GM18507 (cell line): Measurements from ENCODE around the gene LDLRAD1.

Experiments
- DNase-seq: peaks from one replicate; pipeline ENCODE4 v3.0.0; 2011; ENCODE audit warnings: low read depth; ENCODE audit not compliant: insufficient read length; ENCODE audit errors: extremely low spot score
- FAIRE-seq: peaks from 2 replicates; lab custom pipeline; 2011; peaks lifted over from hg19 to GRCh38; lab: Jason Lieb, UNC

LDLRAD1 gene

DNA sequence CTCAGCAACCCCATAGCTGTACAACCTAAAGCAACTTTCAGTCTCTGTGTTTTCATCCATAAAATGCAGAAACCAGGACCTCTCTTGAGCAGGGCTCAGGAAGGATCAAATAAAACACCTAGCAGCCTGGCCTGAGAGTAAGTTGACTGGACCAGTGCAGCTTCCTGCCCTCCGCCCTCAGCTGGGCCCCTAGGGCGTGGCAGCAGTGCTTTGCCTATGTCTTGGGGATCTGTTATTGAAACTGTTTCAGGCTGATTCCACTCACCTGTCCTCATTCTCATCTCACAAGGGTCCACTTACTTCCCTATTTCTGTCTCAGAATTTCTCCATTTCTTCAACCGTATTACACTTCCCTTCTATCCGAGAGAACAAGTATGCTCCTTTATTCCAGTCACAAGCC lies 54.5 kb downstream of the LDLRAD1 start:
- DNase-seq = no peak
- no peak for FAIRE-seq

DNA sequence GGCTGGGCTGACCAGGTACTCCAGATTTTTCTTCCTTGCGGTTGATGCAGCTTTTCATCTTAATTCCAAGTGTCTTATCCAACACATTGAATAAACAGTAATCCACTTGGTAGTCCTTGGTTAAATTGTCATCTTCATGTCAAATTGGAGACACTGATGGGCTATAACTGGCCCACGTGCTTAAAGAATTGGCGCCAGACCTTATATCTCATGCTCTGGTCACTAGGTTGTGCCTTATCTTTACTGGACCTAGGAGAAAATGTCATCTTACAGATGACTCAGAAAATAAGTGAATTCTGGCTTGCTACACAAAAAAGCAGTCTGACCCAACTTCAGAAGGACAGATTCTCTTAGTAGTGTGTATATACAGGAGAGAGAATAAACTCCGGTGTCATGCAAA lies 55.6 kb downstream of the LDLRAD1 start:
- no peak for FAIRE-seq
- DNase-seq = no peak

DNA sequence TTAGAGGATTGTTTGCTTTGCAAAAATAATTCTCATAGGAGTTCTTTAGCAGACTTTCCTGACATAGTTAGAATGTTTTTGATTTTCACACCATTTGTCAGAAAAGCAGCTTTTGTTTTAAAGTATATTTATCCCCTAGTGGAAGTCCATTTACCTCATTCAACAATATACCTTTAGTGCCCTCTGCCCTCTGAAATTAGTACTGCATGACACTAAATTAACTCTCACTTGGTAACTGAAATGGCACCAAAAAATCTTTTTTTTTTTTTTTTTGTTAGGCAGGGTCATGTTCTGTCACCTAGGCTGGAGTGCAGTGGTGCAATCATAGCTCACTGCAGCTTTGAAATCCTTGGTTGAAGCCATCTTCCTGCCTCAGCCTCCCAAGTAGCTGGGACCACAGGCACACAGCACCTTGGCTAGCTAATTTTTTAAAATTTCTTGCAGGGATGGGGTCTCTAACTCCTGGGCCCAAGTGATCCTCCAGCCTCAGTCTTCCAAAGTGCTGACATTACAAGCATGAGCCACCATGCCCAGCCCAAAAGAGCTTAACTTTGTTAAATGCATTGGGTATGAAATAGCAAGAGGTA lies 58.2 kb downstream of the LDLRAD1 start:
- peak; percentile 25 for DNase-seq
- peak; percentile 59 for FAIRE-seq
